ENCODE data around the gene RTN4RL1.

RTN4RL1 gene

GRCh38 chr17:2054262-2054511, 29.1 kb upstream of the RTN4RL1 start:
- H3K27me3 ChIP-seq (ENCODE audit: insufficient read depth, low read length, poor library complexity, severe bottlenecking), result no peaks in the 10 kb centered on the region
- TF ChIP-seq CTCF (conservative IDR thresholded peaks at IDR 0.05; ENCODE audit: low read length) (no peak), EZH2phosphoT487 (IDR thresholded peaks at IDR 0.05; ENCODE audit: borderline replicate concordance) (no peak)
- no peaks in the 10 kb centered on the region for H3K79me2 ChIP-seq (ENCODE audit: insufficient read depth, low read length)
- peak overlapping the region; percentile 87 for H3K4me2 ChIP-seq (ENCODE audit: low read depth, low read length, poor library complexity, severe bottlenecking)
- peaks cover 6% of the 10 kb centered on the region for H4K20me1 ChIP-seq (ENCODE audit: insufficient read depth, low read length, poor library complexity, severe bottlenecking)
- H3K36me3 ChIP-seq (ENCODE audit: insufficient read depth, low read length), result no peaks in the 10 kb centered on the region
- no peak overlapping the region for H3K9ac ChIP-seq (ENCODE audit: low read depth, low read length, poor library complexity, severe bottlenecking)
- H3F3A ChIP-seq (ENCODE audit: low read depth), result no peaks in the 10 kb centered on the region
- H2AFZ ChIP-seq (ENCODE audit: low read length), result no peak overlapping the region; the same call in 1 of the 2 replicates
- no peaks in the 10 kb centered on the region for H3K9me3 ChIP-seq (ENCODE audit: insufficient read depth, low read depth, low read length)
- peaks cover 20% of the 10 kb centered on the region for H3K4me1 ChIP-seq (ENCODE audit: insufficient read depth, low read length, poor library complexity, severe bottlenecking)
- H3K9me2 ChIP-seq (replicated peaks; ENCODE audit: low read depth, low read length), result no peaks in the 10 kb centered on the region
- H3K4me3 ChIP-seq (ENCODE audit: low read length, poor library complexity, severe bottlenecking), result peak overlapping the region; percentile 79

GRCh38 chr17:2053380-2054261, 28.5 kb upstream of the RTN4RL1 start:
- H3K36me3 ChIP-seq (ENCODE audit: insufficient read depth, low read length), result no peaks in the 10 kb centered on the region
- H3K4me3 ChIP-seq (ENCODE audit: low read length, poor library complexity, severe bottlenecking), result peak overlapping the region; percentile 79
- H3K9me3 ChIP-seq (ENCODE audit: insufficient read depth, low read depth, low read length), result no peaks in the 10 kb centered on the region
- no peaks in the 10 kb centered on the region for H3K27me3 ChIP-seq (ENCODE audit: insufficient read depth, low read length, poor library complexity, severe bottlenecking)
- H4K20me1 ChIP-seq (ENCODE audit: insufficient read depth, low read length, poor library complexity, severe bottlenecking), result peaks cover 6% of the 10 kb centered on the region
- H2AFZ ChIP-seq (ENCODE audit: low read length), result no peak overlapping the region; the same call in 1 of the 2 replicates
- no peaks in the 10 kb centered on the region for H3K9me2 ChIP-seq (replicated peaks; ENCODE audit: low read depth, low read length)
- no peak overlapping the region for H3K9ac ChIP-seq (ENCODE audit: low read depth, low read length, poor library complexity, severe bottlenecking)
- peak overlapping the region; percentile 87 for H3K4me2 ChIP-seq (ENCODE audit: low read depth, low read length, poor library complexity, severe bottlenecking)
- no peaks in the 10 kb centered on the region for H3F3A ChIP-seq (ENCODE audit: low read depth)
- H3K79me2 ChIP-seq (ENCODE audit: insufficient read depth, low read length), result no peaks in the 10 kb centered on the region
- H3K4me1 ChIP-seq (ENCODE audit: insufficient read depth, low read length, poor library complexity, severe bottlenecking), result peaks cover 22% of the 10 kb centered on the region
- TF ChIP-seq CTCF (conservative IDR thresholded peaks at IDR 0.05; ENCODE audit: low read length), result peak; percentile 67
- no peak for TF ChIP-seq EZH2phosphoT487 (IDR thresholded peaks at IDR 0.05; ENCODE audit: borderline replicate concordance)

GRCh38 chr17:2051933-2052559, 26.9 kb upstream of the RTN4RL1 start:
- Histone ChIP-seq H3K9me2 (replicated peaks; ENCODE audit: low read depth, low read length) (no peaks in the 10 kb centered on the region), H3K79me2 (ENCODE audit: insufficient read depth, low read length) (no peaks in the 10 kb centered on the region), H4K20me1 (ENCODE audit: insufficient read depth, low read length, poor library complexity, severe bottlenecking) (peaks cover 6% of the 10 kb centered on the region), H3K27me3 (ENCODE audit: insufficient read depth, low read length, poor library complexity, severe bottlenecking) (no peaks in the 10 kb centered on the region), H3K9me3 (ENCODE audit: insufficient read depth, low read depth, low read length) (no peaks in the 10 kb centered on the region), H3K4me1 (ENCODE audit: insufficient read depth, low read length, poor library complexity, severe bottlenecking) (peaks cover 22% of the 10 kb centered on the region), H3K9ac (ENCODE audit: low read depth, low read length, poor library complexity, severe bottlenecking) (no peak overlapping the region), H3F3A (ENCODE audit: low read depth) (no peaks in the 10 kb centered on the region), H3K4me3 (ENCODE audit: low read length, poor library complexity, severe bottlenecking) (no peak overlapping the region), H3K4me2 (ENCODE audit: low read depth, low read length, poor library complexity, severe bottlenecking) (no peak overlapping the region), H3K36me3 (ENCODE audit: insufficient read depth, low read length) (no peaks in the 10 kb centered on the region), H2AFZ (ENCODE audit: low read length) (no peak overlapping the region)
- no peak for TF ChIP-seq EZH2phosphoT487 (IDR thresholded peaks at IDR 0.05; ENCODE audit: borderline replicate concordance)
- TF ChIP-seq CTCF (conservative IDR thresholded peaks at IDR 0.05; ENCODE audit: low read length), result no peak

All from Loucy (cell line).